HCT116 (cell line): ENCODE data around the gene TRAF5.
"Not testable (repeated sequence)": the region's sequence is repeated elsewhere in the genome, so short reads cannot be mapped to it uniquely, and the experiment has no call there.

Experiments
- CTCF ChIP-seq, 3 experiments: fragments of 200-600 bp in 1 of 3; sonication (generic) in 1 of 3; IDR thresholded peaks in 2 of 3; conservative IDR thresholded peaks in 1 of 3; 2 replicates each; pipeline ENCODE4 v1.5.1; 2012 to 2017; ENCODE audit warnings: low read depth in 2 of 3, low read length in 2 of 3, antibody characterized with exemption in 1 of 3, borderline replicate concordance in 1 of 3, control low read depth in 1 of 3, mild to moderate bottlenecking in 1 of 3, mixed read lengths in 1 of 3, mixed run types in 1 of 3, moderate library complexity in 1 of 3; ENCODE audit not compliant: insufficient read depth in 1 of 3
- EGR1 ChIP-seq: IDR thresholded peaks from 2 replicates; pipeline ENCODE4 v1.6.1; 2012; ENCODE audit warnings: low read depth
- EZH2 ChIP-seq: fragments of 200-600 bp; sonication (generic); IDR thresholded peaks from 2 replicates; pipeline ENCODE4 v1.6.1; 2017; ENCODE audit warnings: antibody characterized with exemption, mixed run types
- MAX ChIP-seq: IDR thresholded peaks from 2 replicates; pipeline ENCODE4 v1.6.1; 2012
- POLR2A ChIP-seq: IDR thresholded peaks from 2 replicates; pipeline ENCODE4 v1.7.0; 2011; ENCODE audit warnings: borderline replicate concordance; ENCODE audit not compliant: insufficient read depth, insufficient read length; ENCODE audit errors: extremely low read depth
- POLR2AphosphoS5 ChIP-seq: IDR thresholded peaks from 2 replicates; pipeline ENCODE4 v1.6.1; 2011; ENCODE audit warnings: mild to moderate bottlenecking, low read depth, low read length, moderate library complexity
- SIN3A ChIP-seq: IDR thresholded peaks from 2 replicates; pipeline ENCODE4 v1.6.1; 2012; ENCODE audit warnings: low read depth
- SRF ChIP-seq: IDR thresholded peaks from 2 replicates; pipeline ENCODE4 v1.6.1; 2012; ENCODE audit warnings: low read depth
- YY1 ChIP-seq: IDR thresholded peaks from 2 replicates; pipeline ENCODE4 v1.6.1; 2011; ENCODE audit warnings: low read length, low read depth, moderate library complexity, mild to moderate bottlenecking; ENCODE audit not compliant: insufficient replicate concordance; ENCODE audit errors: extremely low read depth
- ZFX ChIP-seq: fragments of 450-650 bp; IDR thresholded peaks from 2 replicates; pipeline ENCODE4 v1.6.1; 2017
- ZNF274 ChIP-seq: fragments of 200-500 bp; sonication (Bioruptor generic); IDR thresholded peaks from 2 replicates; pipeline ENCODE4 v1.6.1; 2014; ENCODE audit warnings: mild to moderate bottlenecking, low read depth, low read length, inconsistent platforms

- not testable (repeated sequence) for TF ChIP-seq EGR1; CTCF (IDR thresholded peaks at IDR 0.05 in 2 of 3, conservative IDR thresholded peaks at IDR 0.05 in 1 of 3; ENCODE audit: borderline replicate concordance in 1 of 3, insufficient read depth in 1 of 3, low read depth in 2 of 3, low read length in 2 of 3); SRF; ZFX; MAX; ZNF274; EZH2; SIN3A; POLR2AphosphoS5; YY1; POLR2A
Observed at GRCh38 chr1:211416628-211417323, 90.1 kb downstream of the TRAF5 start.
